Effector CD8-positive, alpha-beta T cell (primary cell): ENCODE measurements around the gene FKBP15.
"Not testable (repeated sequence)": the region's sequence is repeated elsewhere in the genome, so short reads cannot be mapped to it uniquely, and the experiment has no call there.

Experiments
- DNase-seq: peaks from one replicate; lab custom pipeline; 2025; lab: John Stamatoyannopoulos, UW
- total RNA-seq, 4 experiments: gene quantifications; one replicate each; lab custom pipeline; 2026; lab: John Stamatoyannopoulos, UW

FKBP15 gene, protein sequence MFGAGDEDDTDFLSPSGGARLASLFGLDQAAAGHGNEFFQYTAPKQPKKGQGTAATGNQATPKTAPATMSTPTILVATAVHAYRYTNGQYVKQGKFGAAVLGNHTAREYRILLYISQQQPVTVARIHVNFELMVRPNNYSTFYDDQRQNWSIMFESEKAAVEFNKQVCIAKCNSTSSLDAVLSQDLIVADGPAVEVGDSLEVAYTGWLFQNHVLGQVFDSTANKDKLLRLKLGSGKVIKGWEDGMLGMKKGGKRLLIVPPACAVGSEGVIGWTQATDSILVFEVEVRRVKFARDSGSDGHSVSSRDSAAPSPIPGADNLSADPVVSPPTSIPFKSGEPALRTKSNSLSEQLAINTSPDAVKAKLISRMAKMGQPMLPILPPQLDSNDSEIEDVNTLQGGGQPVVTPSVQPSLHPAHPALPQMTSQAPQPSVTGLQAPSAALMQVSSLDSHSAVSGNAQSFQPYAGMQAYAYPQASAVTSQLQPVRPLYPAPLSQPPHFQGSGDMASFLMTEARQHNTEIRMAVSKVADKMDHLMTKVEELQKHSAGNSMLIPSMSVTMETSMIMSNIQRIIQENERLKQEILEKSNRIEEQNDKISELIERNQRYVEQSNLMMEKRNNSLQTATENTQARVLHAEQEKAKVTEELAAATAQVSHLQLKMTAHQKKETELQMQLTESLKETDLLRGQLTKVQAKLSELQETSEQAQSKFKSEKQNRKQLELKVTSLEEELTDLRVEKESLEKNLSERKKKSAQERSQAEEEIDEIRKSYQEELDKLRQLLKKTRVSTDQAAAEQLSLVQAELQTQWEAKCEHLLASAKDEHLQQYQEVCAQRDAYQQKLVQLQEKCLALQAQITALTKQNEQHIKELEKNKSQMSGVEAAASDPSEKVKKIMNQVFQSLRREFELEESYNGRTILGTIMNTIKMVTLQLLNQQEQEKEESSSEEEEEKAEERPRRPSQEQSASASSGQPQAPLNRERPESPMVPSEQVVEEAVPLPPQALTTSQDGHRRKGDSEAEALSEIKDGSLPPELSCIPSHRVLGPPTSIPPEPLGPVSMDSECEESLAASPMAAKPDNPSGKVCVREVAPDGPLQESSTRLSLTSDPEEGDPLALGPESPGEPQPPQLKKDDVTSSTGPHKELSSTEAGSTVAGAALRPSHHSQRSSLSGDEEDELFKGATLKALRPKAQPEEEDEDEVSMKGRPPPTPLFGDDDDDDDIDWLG
- total RNA-seq, result 95.1 to 127 (median 109) reads per million in 4 experiments

DNA sequence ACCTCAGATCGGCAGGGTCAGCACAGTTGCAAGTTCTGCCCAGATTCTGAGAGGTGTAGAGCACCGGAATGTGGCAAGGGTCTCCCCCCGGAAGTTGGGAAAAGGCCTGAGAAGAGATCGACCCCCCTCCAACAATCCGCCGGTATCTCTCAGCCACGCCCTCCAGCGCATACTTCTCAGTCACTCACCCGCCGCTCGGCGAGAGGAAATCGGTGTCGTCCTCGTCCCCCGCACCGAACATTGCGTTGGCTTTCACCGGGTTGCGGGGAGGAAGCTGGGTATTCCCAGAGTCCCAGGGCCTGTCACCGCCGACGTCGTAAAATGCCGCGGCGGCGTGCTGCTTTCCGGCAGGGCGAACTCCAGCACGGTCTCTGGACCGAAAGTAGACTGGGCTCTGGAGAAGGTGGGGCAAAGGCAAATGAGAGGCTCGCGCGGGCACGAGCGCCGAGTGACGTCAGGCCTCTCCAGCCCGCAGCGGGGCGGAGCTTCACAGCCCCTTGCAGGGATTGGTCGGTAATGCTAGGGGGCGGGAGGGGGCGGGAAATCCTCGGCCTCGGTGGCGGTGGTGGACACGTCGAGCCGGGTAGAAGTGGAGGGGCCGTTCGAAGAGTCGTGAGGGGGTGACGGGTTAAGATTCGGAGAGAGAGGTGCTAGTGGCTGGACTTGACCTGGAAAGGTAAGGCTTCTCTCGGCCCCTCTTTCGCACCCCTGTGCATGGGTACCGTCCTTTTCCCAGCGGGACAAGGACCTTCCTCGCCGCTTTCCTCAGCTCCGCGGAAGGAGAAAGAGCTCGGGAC is at the start of gene FKBP15, which contains the start of gene SLC31A1:
Gene FKBP15, minus strand, starts transcription at position 275 of the 797 bp plus-strand sequence. Its CDS starts 34 bp downstream, at position 241.
Gene SLC31A1, plus strand, starts transcription at position 542 of the 797 bp plus-strand sequence. CDS start 34,605 bp downstream, outside the sequence.
- DNase-seq, result peak; percentile 95

DNA sequence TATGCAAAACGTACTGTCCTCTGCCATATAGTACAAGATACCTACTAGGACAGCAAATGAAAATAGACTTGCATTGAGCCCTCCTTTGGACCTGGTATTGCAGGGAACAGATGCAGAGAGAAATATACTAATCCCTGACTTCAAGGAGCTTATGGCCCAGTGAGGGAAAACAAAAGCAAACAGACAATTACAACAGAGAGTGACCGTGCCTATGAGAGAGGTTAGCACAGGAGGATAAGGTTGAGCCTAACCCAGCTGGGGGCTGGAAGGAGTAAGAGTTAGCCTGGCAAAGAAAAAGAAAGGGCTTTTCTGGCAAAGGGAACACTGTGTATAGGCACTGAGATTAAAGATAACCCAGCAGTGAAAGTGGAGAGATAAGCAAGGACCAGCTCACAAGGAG is 48.8 kb upstream of the FKBP15 start:
- no peak for DNase-seq

DNA sequence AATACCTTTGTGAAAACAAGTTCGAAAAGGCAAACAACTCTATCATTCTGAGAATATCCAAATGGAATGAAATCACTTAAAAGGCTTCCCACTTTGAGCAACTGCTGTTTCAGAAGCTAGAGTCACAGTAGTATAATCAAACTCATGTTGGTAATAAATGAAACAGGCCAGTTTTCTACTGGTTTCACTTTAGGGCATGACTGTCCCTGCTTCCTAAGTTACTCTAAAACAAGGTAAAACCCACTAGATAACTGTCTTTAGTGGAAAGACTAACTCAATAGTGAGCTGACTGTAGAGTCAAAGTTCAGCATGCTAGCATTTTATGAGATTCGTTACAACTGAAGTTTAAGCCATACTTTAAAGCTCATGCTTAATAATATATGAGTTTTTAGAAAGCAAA is 48.3 kb upstream of the FKBP15 start:
- DNase-seq, result no peak

DNA sequence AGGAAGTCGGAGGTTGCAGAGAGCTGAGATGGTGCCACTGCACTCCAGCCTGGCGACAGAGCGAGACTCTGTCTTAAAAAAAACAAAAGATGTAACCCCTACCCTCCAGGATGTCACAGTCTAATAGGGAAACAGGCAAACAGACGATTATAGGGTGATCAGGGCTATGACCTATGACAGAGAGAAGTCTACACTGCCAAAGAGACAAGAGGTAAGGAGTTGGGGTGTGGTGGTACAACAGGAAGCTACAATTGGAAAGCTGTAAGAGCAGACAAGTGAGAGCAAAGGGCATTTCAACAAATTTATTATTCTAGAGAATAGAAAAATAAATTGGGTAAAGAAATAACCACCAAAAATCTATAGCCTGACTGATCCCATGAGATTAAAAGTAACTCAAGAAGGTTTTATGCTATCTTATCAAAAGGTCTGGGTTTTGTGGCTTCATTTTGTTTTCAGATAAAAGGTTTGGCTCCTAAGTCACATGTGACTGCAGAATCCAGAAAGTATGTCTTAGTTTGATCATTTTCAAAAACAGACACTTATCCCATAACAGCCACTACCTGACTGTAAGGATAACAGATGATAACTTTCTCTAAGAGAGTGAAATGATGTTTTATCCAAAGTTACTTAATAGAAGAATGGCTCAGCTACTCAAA is 47.0 kb upstream of the FKBP15 start:
- DNase-seq, result no peak

DNA sequence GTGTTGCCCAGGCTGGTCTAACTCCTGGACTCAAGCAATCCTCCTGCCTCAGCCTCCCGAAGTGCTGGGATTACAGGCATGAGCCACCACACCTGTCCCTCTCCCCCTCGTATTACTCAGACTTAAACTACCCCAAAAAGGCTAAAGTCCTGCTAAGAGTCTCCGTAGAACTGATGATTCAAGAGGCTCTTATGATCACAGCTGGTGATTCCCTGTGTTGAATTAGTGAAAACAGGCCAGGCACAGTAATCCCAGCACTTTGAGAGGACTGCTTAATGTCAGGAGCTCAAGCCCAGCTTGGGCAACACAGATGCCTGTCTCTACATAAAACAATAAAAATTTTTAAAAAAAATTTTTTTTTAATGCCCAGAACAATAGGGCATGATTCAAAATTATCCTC is 45.1 kb upstream of the FKBP15 start:
- DNase-seq, result no peak

DNA sequence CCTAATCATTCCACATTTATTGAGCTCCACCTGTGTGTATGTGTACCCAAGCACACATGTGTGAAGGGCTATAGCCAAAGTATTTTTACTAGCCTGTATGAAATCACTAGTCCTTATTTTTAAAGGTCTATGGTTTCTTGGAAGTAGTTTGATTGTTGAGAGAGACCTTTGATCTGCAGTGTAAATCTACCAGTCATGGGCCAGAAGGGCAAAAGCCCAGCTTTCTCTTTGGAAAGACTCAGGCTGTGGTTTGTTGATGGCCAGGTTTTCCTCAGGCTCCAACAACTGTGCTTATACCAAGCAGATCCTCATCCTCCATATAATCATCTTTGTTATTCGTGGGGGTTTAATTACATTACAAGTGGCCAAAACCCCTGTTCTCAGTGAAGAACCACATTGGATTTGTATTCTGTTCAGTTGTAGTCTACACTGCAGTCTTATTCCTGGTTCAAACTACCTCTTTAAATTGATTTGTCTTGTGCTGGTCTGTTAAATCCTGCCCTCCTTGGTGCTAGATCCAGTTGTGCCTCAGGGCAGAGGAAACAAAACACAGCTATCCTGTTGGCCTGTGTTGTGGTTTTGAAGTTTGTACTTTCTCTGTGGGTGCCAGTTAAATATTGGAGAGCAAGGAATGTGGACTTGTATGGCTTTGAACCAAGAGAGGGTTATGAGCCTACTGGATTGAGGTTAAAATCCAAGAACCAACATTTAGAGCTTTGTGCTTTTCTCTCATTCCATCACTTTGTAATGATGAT is 41.0 kb upstream of the FKBP15 start:
- no peak for DNase-seq

DNA sequence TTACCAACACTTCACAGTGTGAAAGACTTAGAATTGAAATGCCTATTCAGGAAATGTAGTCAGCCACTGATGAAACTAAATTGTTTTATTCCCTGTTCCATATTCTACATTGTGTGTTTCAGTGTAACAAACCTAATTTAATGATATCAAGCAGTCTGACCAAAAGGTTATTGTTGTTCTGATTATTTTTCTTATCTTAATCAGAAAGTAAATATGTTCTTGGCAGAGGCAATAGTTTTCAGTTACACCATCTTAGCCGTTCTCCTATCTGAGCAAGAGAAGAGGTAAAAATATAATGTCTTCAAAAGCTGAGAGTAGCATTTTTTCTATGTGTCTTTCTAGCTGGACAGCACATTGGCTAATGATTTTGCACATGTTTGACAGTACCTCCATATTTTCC is 37.2 kb upstream of the FKBP15 start:
- no peak for DNase-seq

DNA sequence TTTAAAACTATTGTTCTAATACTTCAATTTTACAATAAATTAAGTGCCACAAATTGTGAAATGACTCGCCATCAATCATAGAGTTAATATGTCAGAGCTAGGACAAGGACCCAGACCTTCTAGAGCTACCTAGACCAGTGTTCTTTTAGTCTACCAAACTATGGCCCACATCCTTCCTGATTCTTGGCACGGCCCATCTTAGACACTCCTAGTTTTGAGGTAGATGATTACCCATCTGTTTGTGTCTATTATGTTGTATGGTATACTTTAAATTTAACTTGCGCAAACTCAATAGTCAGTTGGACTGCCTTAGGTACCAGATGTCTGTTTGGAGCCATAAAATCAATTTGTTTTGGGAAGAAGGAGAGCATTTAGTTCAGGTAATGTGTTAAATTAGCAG is 36.8 kb upstream of the FKBP15 start:
- no peak for DNase-seq

DNA sequence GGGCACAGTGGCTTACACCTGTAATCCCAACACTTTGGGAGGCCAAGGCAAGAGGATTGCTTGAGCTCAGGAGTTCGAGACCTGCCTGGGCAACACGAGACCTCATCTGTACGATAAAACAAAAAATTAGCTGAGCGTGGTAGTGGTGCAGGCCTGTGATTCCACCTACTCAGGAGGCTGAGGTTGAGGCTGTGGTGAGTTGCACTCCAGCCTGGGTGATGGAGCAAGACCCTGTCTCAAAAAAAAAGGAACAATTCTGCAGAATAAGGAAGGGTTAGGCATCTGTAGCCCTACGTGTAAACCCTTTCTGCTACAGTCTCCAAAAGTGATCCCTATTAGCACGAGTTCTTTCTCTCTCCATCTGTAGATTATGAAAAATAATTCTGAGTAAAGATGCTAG is 34.4 kb upstream of the FKBP15 start:
- no peak for DNase-seq

DNA sequence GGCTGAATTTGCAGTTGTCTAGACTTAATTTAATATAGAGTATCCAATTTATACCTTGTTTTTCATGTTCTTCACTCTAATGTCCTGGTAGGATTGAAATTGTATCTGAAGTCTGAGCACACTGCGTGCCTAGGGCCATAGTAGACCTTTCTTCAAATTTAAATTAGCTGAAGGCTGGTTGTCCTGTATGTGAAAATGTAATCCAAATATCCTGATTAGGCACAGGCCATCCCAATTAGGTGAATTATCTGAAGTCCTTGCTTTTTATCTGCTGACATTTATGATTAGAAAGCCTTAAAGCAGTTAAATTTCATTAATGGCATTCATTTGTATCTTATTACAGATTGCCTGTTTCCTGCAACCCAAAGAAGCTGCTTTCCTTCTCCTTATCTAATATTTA is 33.9 kb upstream of the FKBP15 start:
- DNase-seq, result no peak

DNA sequence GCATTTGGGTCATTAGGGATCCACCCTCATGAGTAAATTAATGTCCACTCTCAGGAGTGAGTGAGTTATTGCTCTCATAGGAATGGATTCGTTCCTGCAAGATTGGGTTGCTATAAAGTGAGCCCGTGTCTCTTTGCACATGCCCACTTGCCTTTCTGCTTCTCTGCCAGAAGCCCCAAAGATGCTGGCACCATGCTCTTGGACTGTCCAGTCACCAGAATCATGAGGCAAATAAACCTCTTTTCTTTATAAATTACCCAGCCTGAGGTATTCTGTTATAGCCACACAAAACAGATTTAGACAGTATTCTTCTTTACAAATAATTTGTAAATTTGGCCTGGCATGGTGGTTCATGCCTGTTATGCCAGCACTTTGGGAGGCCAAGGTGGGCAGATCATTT is 29.7 kb upstream of the FKBP15 start:
- DNase-seq, result no peak

DNA sequence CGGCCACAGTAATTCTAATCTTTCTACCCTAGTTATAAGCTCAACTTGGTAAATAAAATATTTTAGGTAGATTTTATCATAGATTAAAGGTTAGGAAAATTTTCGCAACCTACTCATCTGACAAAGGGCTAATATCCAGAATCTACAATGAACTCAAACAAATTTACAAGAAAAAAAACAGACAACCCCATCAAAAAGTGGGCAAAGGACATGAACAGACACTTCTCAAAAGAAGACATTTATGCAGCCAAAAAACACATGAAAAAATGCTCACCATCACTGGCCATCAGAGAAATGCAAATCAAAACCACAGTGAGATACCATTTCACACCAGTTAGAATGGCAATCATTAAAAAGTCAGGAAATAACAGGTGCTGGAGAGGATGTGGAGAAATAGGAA is 28.6 kb upstream of the FKBP15 start:
- DNase-seq, result not testable (repeated sequence)

DNA sequence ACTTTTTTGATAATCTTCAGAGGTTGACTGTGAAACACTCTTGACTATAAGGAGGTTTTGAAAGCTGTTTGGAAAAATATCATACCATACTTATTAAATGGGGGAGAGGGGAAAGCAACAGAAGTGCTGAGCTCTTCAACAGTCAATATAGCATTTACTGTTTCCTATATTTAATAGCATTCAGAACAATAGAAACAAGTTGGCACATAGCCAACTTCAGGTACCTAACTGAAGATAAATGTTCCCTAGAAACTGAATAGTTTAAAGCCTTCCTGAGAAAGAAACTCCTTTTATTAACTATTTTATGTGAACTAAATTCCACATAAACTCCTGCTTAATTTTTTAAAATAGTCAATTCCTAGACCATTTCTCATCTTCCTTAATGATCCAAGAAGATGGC is 26.6 kb upstream of the FKBP15 start:
- no peak for DNase-seq

DNA sequence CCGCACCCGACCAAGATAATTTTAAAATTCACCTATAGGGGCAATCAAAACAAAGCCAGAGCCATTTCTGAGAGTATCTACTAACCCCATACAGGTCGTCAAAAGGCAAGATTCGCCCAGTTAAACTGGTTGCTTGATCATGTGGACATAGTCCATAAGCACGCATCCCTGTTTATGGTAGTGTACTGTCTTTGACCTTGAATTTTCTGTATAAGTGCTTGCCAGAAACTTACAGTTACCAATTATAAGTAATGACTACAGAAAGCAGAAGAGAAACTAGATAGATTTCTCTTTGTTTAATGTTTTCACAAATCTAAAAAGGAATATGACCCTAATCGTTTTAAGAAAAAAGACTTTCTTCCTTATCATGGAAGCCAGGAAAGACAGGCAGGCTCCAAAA is 25.9 kb upstream of the FKBP15 start:
- DNase-seq, result no peak

DNA sequence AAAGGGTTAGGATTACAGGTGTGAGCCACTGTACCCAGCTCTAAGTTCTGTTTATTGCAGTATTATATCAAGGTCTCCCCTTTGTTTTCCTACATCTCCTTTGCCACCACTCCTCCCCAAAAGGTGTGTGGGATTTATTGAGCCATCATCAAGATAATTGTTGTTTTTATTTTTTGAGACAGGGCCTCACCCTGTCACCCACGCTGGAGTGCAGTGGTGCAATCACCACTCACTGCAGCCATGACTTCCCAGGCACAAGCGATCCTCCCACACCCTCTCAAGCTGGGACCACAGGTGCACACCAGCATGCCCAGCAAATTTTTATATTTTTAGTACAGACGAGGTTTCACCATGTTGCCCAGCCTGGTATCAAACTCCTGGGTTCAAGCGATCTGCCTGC is 24.8 kb upstream of the FKBP15 start:
- no peak for DNase-seq

DNA sequence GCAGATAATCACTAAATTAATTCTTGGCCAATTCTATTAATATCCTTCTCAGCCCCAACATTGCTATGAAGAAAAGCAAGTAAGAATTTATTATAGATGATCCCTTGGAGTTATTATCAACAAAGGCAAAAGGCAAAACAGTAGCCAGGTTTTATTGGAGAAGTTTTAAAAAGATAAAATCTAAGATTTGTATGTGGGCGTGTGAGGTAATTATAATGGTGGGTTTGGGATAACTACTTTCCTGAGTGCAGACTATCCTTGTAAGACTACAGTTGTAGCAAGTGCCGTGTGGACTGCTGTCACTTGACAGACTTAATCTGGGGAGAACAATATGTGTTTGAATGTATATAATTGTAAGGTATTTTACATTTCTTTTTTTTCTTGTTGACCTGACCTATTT is 23.5 kb upstream of the FKBP15 start:
- no peak for DNase-seq

DNA sequence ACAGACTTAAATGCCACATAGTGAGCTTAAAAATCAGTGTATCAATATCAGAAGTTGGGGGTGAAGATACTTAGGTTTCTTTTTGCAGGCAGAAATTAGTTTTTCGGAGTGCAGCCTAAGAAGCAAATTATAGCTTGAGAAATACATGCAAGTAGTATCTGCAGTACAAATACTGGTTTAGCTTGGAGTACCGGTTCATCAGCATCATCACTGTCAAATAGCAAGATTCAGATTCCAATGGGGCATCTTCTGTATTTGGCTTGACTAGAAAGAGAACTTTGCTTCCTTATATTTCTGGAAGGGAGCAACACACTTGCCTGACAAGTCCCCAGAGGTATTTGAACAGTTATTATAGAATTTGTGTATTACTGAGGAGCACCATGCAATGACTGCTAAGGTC is 20.1 kb upstream of the FKBP15 start:
- DNase-seq, result no peak

DNA sequence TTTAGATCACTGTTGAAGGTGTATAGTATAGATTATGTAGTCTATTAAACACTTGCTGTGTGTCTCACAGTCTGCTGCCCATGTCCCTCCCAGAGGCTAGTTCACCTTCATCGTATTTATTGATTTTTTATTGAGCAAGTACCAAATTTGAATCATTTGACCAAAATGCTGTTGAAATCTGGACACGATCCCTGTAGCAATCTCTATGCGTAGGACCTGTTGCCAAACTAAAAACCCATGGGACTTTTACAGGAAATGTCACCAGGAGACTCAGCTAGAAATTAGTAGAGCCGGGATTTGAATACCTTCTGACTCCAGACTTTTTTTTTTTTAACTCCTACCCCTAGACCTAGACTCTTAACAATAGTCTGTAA is 17.8 kb upstream of the FKBP15 start:
- no peak for DNase-seq

DNA sequence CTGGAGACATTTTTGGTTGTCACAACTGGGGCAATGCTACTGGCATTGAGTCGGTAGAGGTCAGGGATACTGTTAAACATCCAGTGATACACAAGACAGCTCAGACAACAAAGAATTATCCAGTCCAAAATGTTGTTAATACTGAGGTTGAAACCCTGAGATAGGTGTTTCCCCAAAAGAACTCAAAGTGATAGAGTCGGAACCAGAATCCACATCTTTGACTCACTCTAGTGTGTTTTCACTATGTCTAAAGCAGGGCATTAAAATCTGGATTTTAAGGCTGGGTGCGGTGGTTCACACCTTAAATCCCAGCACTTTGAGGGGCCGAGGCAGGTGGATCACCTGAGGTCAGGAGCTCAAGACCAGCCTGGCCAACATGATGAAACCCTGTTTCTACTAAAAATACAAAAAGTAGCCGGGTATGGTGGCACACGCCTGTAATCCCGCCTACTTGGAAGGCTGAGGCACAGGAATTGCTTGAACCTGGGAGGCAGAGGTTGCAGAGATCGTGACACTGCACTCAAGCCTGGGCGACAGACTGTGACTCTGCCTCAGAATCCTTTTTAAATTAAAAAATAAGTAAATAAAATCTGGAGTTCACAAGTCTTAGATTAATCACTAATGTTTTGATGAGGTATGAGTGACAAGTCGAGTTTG is 17.3 kb upstream of the FKBP15 start:
- no peak for DNase-seq

DNA sequence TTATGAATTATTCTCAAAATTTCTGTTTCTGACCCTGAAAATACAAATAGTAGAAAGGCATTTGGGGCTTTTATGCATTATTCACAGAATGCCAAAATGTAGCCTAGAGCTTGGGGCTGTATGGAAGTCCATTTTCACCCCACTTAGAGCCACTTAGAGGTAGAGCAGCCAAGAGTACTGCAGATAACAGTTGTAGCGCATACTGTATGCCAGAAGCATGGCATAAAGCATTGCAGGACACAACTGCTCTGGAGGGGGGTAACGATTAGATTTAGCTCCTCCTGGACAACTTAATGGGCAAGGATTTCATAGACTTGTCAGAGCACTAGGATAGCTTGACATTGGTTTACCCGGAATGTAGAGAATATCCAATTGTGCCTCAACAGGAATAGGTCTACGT is 15.9 kb upstream of the FKBP15 start:
- no peak for DNase-seq
